HepG2 (cell line): Measurements from ENCODE around the gene C16orf95. TPM values are rescaled to one million over a fixed set of nuclear protein-coding genes. Genes with fewer than 3 reads are reported as not detected.

Experiments used
- ATAC-seq: fragments of 200-7000 bp; cut with Tn5 transposase; 3 replicates; pipeline ENCODE4 v1.9.1; 2020; ENCODE audit warnings: mild to moderate bottlenecking, moderate library complexity
- BruUV-seq: library from RNA; stranded (reverse); fragments of 400-500 nt; replicated peaks from 2 replicates; lab custom pipeline; 2021; lab: Mats Ljungman, UMichigan
- CTCF ChIA-PET: fragments of 300-600 bp; formaldehyde crosslinking; extraction: SDS; loops from one replicate; lab custom pipeline; 2021; ENCODE audit warnings: low total read pairs, inconsistent platforms, low intra/inter-chr PET ratio; lab: Yijun Ruan, JAX
- POLR2A ChIA-PET: fragments of 350-600 bp; sonication (Branson Sonifier 250); formaldehyde crosslinking; loops from one replicate; lab custom pipeline; 2020; ENCODE audit warnings: antibody characterized with exemption, inconsistent platforms; lab: Yijun Ruan, JAX
- DNase-seq: peaks from one replicate; pipeline ENCODE4 v3.0.0-alpha.2; 2015; ENCODE audit warnings: low spot score
- FAIRE-seq: peaks from 3 replicates; lab custom pipeline; 2011; peaks lifted over from hg19 to GRCh38; lab: Jason Lieb, UNC
- H2AFZ ChIP-seq: one replicate; pipeline ENCODE4 v1.6.1; 2011; ENCODE audit warnings: low read length, inconsistent platforms
- H3K27ac ChIP-seq: fragments of 300-600 bp; 3 replicates; pipeline ENCODE4 v1.8.0; 2011; ENCODE audit warnings: mixed run types, mild to moderate bottlenecking, mixed read lengths, low read length, inconsistent platforms; ENCODE audit not compliant: insufficient read depth; ENCODE audit errors: extremely low read length
- H3K27me3 ChIP-seq, 2 experiments: fragments of 200-600 bp in 1 of 2; 2 replicates in 1 of 2; 3 replicates in 1 of 2; pipeline versions ENCODE4 v1.6.0 to v1.8.0; 2011; ENCODE audit warnings: low read length in 2 of 2, mild to moderate bottlenecking in 2 of 2, moderate library complexity in 2 of 2, inconsistent platforms in 1 of 2; ENCODE audit not compliant: insufficient read depth in 2 of 2, control insufficient read depth in 1 of 2
- H3K36me3 ChIP-seq, 2 experiments: fragments of 200-600 bp in 1 of 2; replicated peaks in 1 of 2; 2 replicates in 1 of 2; 3 replicates in 1 of 2; pipeline versions ENCODE4 v1.5.1 to v1.8.0; 2011; ENCODE audit warnings: low read length in 2 of 2, inconsistent platforms in 1 of 2; ENCODE audit not compliant: insufficient read depth in 2 of 2, control insufficient read depth in 1 of 2
- H3K4me1 ChIP-seq: 2 replicates; pipeline ENCODE4 v1.5.1; 2012; ENCODE audit warnings: low read length, inconsistent platforms; ENCODE audit not compliant: insufficient read depth
- H3K4me2 ChIP-seq: 2 replicates; pipeline ENCODE4 v1.6.0; 2011; ENCODE audit warnings: low read depth, low read length, inconsistent platforms
- H3K4me3 ChIP-seq, 3 experiments: fragments of 200-600 bp in 1 of 3; sonication (generic), shearing (Covaris generic) in 1 of 3; replicated peaks in 1 of 3; 2 replicates each; pipeline ENCODE4 v1.5.1; 2011 to 2016; ENCODE audit warnings: low read length in 3 of 3, inconsistent platforms in 2 of 3, low read depth in 2 of 3, mild to moderate bottlenecking in 2 of 3, control low read depth in 1 of 3, mixed read lengths in 1 of 3; ENCODE audit not compliant: insufficient read depth in 1 of 3
- H3K79me2 ChIP-seq: one replicate; pipeline ENCODE4 v1.6.1; 2011; ENCODE audit warnings: low read length, inconsistent platforms; ENCODE audit not compliant: insufficient read depth
- H3K9ac ChIP-seq: 2 replicates; pipeline ENCODE4 v1.6.0; 2011; ENCODE audit warnings: mild to moderate bottlenecking, low read depth, low read length, inconsistent platforms; ENCODE audit not compliant: insufficient read depth
- H3K9me3 ChIP-seq: 2 replicates; pipeline ENCODE4 v1.5.1; 2012; ENCODE audit warnings: mild to moderate bottlenecking, low read length
- H4K20me1 ChIP-seq: 2 replicates; pipeline ENCODE4 v1.6.0; 2011; ENCODE audit warnings: inconsistent platforms, mild to moderate bottlenecking, low read length, moderate library complexity; ENCODE audit not compliant: insufficient read depth
- AGO2 ChIP-seq: fragments of 200-400 bp; formaldehyde crosslinking; optimal IDR thresholded peaks from 2 replicates; pipeline ENCODE3; 2017; ENCODE audit warnings: mild to moderate bottlenecking, low read depth, low read length, moderate library complexity
- AKAP8 ChIP-seq: sonication (generic); formaldehyde crosslinking; IDR thresholded peaks from 2 replicates; pipeline ENCODE4 v1.5.1; 2020; ENCODE audit warnings: mild to moderate bottlenecking, missing genetic modification reagents
- ATAD3A ChIP-seq: sonication (generic); formaldehyde crosslinking; IDR thresholded peaks from 2 replicates; pipeline ENCODE4 v1.4.0; 2020; ENCODE audit warnings: missing genetic modification reagents
- CTCF ChIP-seq: sonication (generic); formaldehyde crosslinking; IDR thresholded peaks from 2 replicates; pipeline ENCODE4 v1.5.0; 2020; ENCODE audit warnings: mild to moderate bottlenecking, missing genetic modification reagents, moderate library complexity
- HMGXB4 ChIP-seq, 2 experiments: sonication (generic) in 1 of 2; formaldehyde crosslinking in 1 of 2; IDR thresholded peaks; 2 replicates each; pipeline versions ENCODE4 v1.4.0 to v1.6.1; 2018 to 2020; ENCODE audit warnings: missing genetic modification reagents in 2 of 2, borderline replicate concordance in 1 of 2, low read depth in 1 of 2, mild to moderate bottlenecking in 1 of 2, missing biosample characterization in 1 of 2
- MEIS2 ChIP-seq: sonication (generic); formaldehyde crosslinking; IDR thresholded peaks from 2 replicates; pipeline ENCODE4 v1.9.0; 2021; ENCODE audit warnings: mild to moderate bottlenecking, missing genetic modification reagents
- MYC ChIP-seq: sonication (generic); formaldehyde crosslinking; IDR thresholded peaks from 2 replicates; pipeline ENCODE4 v1.9.0; 2021; ENCODE audit warnings: missing genetic modification reagents, borderline replicate concordance
- POLR2A ChIP-seq, 2 experiments: IDR thresholded peaks; 2 replicates each; pipeline ENCODE4 v1.6.1; 2011; ENCODE audit warnings: low read depth in 2 of 2, low read length in 2 of 2, mild to moderate bottlenecking in 1 of 2, moderate library complexity in 1 of 2; ENCODE audit not compliant: insufficient read depth in 1 of 2
- PTBP1 ChIP-seq: fragments of 200-400 bp; formaldehyde crosslinking; IDR thresholded peaks from 2 replicates; pipeline ENCODE4 v1.6.1; 2018; ENCODE audit warnings: low read length, low read depth; ENCODE audit not compliant: poor library complexity, severe bottlenecking
- RARA ChIP-seq: IDR thresholded peaks from 2 replicates; pipeline ENCODE4 v1.6.1; 2016; ENCODE audit warnings: missing genetic modification reagents, missing compliant biosample characterization
- RBM22 ChIP-seq: fragments of 200-400 bp; formaldehyde crosslinking; optimal IDR thresholded peaks from 2 replicates; pipeline ENCODE3; 2017; ENCODE audit warnings: mild to moderate bottlenecking, low read length, moderate library complexity
- REXO4 ChIP-seq: sonication (generic); formaldehyde crosslinking; IDR thresholded peaks from 2 replicates; pipeline ENCODE4 v1.8.0; 2022; ENCODE audit warnings: missing genetic modification reagents, mild to moderate bottlenecking, borderline replicate concordance
- SOX5 ChIP-seq: IDR thresholded peaks from 2 replicates; pipeline ENCODE4 v1.6.1; 2016; ENCODE audit warnings: borderline replicate concordance
- SP5 ChIP-seq: IDR thresholded peaks from 2 replicates; pipeline ENCODE4 v1.6.1; 2016; ENCODE audit warnings: low read depth, borderline replicate concordance
- ZNF460 ChIP-seq: sonication (generic); formaldehyde crosslinking; IDR thresholded peaks from 2 replicates; pipeline ENCODE4 v1.5.1; 2020; ENCODE audit warnings: missing genetic modification reagents, mild to moderate bottlenecking, borderline replicate concordance
- ZNF770 ChIP-seq: sonication (generic); formaldehyde crosslinking; IDR thresholded peaks from 2 replicates; pipeline ENCODE4 v1.5.0; 2020; ENCODE audit warnings: mild to moderate bottlenecking, missing genetic modification reagents
- ZSCAN29 ChIP-seq: sonication (generic); formaldehyde crosslinking; conservative IDR thresholded peaks from 2 replicates; pipeline ENCODE4 v1.4.0; 2020; ENCODE audit warnings: mild to moderate bottlenecking, missing genetic modification reagents
- WGBS: methylation state at CpG from one replicate; pipeline ENCODE4 v1.1.6; 2017; ENCODE audit warnings: low lambda C conversion rate; 5-methylcytosine and 5-hydroxymethylcytosine counted together
- in situ Hi-C: cut with HindIII; loops from 2 replicates; pipeline ENCODE4 v1.10.0; 2017; ENCODE audit warnings: low pct_unique_long_range_greater_than_20kb; ENCODE audit not compliant: extremely low pct_ligation_motif_present
- intact Hi-C: fragments of 100-400 bp; cut with micrococcal nuclease; formaldehyde crosslinking; loops from one replicate; pipeline ENCODE4 v1.10.0; 2022; ENCODE audit not compliant: unreplicated experiment
- polyA plus RNA-seq, 8 experiments: library from polyadenylated mRNA; depleted of rRNA in 3 of 8; stranded (reverse) in 7 of 8; unstranded in 1 of 8; fragments of >200 nt; fragmentation: Illumina TruSeq in 4 of 8; extraction: Trizol in 4 of 8; gene quantifications; 2 replicates each; pipeline versions ENCODE4 v1.2.1 to v1.2.3, GENCODE V29; 2011 to 2016; ENCODE audit warnings: low read depth in 4 of 8, missing spikeins in 1 of 8, mixed read lengths in 1 of 8; ENCODE audit not compliant: insufficient read depth in 1 of 8
- total RNA-seq, 5 experiments: library from RNA; depleted of rRNA; stranded (reverse); fragments of >200 nt; fragmentation: Illumina TruSeq; extraction: Trizol; gene quantifications; 2 replicates each; pipeline ENCODE4 v1.2.3, GENCODE V29; 2016; ENCODE audit warnings: low read depth in 1 of 5

C16orf95 gene
- total and polyA plus RNA-seq, 2 of the 13 experiments (the other 11 are each of a cell fraction or from before 2014, with no cell fraction given): 2.8 to 8.6 TPM

GRCh38 chr16:87343753-87344050, 26.5 kb upstream of the C16orf95 start:
- Histone ChIP-seq H3K4me1 (no peaks in the 10 kb centered on the region), H3K9me3 (no peaks in the 10 kb centered on the region), H3K27me3 (no peaks in the 10 kb centered on the region), H3K36me3 (peaks cover 67 to 90% of the 10 kb centered on the region in 2 experiments), H2AFZ (no peak overlapping the region), H3K27ac (no peak overlapping the region), H4K20me1 (peaks cover 88% of the 10 kb centered on the region), H3K4me2 (no peak overlapping the region), H3K9ac (no peak overlapping the region), H3K79me2 (peaks cover 79% of the 10 kb centered on the region), H3K4me3 (no peak overlapping the region)
- ATAC-seq: peak; percentile 5
- BruUV-seq: no TSS peak
- no peak for DNase-seq
- no peak for FAIRE-seq
- in situ Hi-C loops (no loop called here), intact Hi-C loops (no loop called here)
- WGBS: 90% methylated on average over 10 of the region's 11 CpGs
- POLR2A ChIA-PET: interaction anchor here (0.7 to 1.2 kb wide), 3 partner anchors 12 to 39 kb away, joined by 3 read pairs; partner anchors contain the start of gene C16orf95
- CTCF ChIA-PET: no interaction called here
- 0 out of 2 replicates have a peak, but pooled peaks have one; percentile 6 for TF ChIP-seq CTCF
- no peak for TF ChIP-seq MYC (CRISPR knock-in tag)
- TF ChIP-seq ATAD3A: no peak
- TF ChIP-seq REXO4 (CRISPR knock-in tag): no peak
- TF ChIP-seq AGO2: peak; percentile 88
- no peak for TF ChIP-seq SP5 (CRISPR knock-in tag)
- TF ChIP-seq PTBP1: no peak
- TF ChIP-seq ZNF770: no peak
- TF ChIP-seq RBM22: peak; percentile 74
- TF ChIP-seq SOX5: no peak
- TF ChIP-seq AKAP8 (CRISPR knock-in tag): peak; percentile 79; the same call in 1 of the 2 replicates
- TF ChIP-seq RARA (CRISPR knock-in tag): no peak
- no peak for TF ChIP-seq HMGXB4 (CRISPR knock-in tag; IDR thresholded peaks at IDR 0.05; ENCODE audit: borderline replicate concordance in 1 of 2, low read depth in 1 of 2)
- no peak for TF ChIP-seq ZSCAN29 (CRISPR knock-in tag)
- no peak for TF ChIP-seq MEIS2 (CRISPR knock-in tag)
- TF ChIP-seq POLR2A (IDR thresholded peaks at IDR 0.05; ENCODE audit: insufficient read depth in 1 of 2, low read depth in 2 of 2, low read length in 2 of 2): 0 out of 4 replicates have a peak, but pooled peaks of 1 of the 2 experiments have one; percentile 13
- TF ChIP-seq ZNF460 (CRISPR knock-in tag): no peak
